GM21360 (cell line): ENCODE data around the gene RHOXF1.
"Not testable (repeated sequence)": the region's sequence is repeated elsewhere in the genome, so short reads cannot be mapped to it uniquely, and the experiment has no call there.

Experiments
- ATAC-seq: cut with Tn5 transposase; IDR thresholded peaks from one replicate; pipeline ENCODE4 v1.9.1; 2021; ENCODE audit warnings: mild to moderate bottlenecking, moderate library complexity; ENCODE audit not compliant: unreplicated experiment

RHOXF1 gene, protein sequence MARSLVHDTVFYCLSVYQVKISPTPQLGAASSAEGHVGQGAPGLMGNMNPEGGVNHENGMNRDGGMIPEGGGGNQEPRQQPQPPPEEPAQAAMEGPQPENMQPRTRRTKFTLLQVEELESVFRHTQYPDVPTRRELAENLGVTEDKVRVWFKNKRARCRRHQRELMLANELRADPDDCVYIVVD

DNA sequence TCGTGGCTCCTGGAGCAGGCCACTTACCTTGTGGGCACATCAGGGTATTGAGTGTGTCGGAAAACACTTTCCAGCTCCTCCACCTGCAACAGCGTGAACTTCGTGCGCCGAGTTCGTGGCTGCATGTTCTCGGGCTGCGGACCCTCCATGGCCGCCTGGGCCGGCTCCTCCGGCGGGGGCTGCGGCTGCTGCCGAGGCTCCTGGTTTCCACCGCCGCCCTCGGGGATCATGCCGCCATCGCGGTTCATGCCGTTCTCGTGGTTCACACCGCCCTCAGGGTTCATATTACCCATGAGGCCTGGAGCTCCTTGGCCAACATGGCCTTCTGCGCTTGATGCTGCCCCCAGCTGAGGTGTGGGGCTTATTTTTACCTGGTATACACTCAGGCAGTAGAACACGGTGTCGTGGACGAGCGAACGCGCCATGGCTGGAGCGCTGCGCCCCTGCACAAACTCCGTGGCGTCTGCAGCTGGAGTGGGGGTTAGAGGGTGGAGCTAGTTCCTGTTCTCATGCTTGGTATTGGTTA lies at the start of gene RHOXF1:
Gene RHOXF1 (minus strand): TSS at position 476 of the 526 bp plus-strand sequence. CDS start 51 bp downstream, at position 425.
- ATAC-seq, result no peak

DNA sequence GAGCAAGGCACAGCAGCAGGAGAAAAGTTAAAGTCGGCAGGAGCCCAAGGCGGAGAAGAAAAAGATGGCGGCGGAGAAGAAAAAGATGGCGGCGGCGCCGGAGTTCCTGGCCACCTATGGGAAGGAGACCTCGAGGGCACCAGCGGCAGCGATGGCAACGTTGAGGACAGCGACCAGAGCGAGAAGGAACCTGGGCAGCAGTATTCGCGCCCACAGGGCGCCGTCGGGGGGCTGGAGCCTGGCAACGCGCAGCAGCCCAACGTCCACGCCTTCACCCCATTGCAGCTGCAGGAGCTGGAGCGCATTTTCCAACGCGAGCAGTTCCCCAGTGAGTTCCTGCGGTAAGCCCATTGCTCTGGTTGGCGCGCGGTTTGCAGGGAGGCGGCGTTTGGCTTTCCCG lies 43.4 kb upstream of the RHOXF1 start:
- ATAC-seq, result not testable (repeated sequence)

DNA sequence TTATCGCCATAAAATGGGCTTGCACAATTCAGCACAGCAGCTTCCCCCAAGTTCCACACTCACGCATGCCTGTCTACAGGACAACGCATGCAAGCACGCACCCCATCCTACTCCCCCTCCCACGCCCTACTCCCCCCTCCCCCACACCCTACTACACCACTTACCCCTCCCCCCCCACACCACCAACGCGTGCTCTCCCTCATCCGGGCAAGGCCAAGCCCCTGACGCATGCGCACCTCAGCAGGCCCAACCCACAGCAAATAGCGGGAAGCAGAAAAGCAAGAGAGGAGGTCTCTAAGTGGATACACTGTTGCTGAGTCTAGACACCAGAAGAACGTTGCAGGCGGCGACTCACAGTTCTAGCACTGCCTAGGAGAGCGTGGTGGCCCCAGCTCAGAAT lies 42.6 kb upstream of the RHOXF1 start, which contains the start of gene RHOXF2:
Gene RHOXF2 (plus strand): TSS at position 301 of the 400 bp plus-strand sequence. CDS start 138 bp downstream, outside the sequence.
- not testable (repeated sequence) for ATAC-seq

DNA sequence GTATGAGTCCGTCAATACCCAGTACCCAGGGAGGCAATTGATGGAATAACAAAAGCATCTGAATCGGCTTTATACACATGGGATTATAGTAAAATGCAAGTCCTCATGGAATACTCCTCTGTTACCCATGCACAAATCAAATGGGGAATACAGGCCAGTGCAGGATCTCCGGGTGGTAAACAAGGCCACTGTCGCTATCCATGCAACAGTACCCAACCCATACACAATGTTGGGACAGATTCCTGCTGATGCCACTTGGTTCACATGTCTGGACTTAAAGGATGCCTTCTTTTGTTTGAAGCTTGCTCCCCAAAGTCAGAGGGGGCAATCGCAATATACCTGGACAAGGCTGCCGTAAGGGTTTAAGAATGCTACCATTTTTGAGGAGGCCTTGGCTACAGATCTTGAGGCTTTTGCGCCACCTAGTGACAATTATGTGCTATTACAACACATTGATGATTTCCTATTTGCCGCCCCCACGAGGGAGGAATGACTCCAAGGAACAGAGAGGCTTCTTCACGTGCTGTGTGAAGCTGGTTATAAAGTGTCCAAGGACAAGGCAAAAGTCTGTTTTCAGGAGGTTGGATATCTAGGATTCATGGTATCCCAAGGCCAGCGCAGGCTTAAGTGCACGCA lies 34.5 kb upstream of the RHOXF1 start:
- ATAC-seq, result not testable (repeated sequence)

DNA sequence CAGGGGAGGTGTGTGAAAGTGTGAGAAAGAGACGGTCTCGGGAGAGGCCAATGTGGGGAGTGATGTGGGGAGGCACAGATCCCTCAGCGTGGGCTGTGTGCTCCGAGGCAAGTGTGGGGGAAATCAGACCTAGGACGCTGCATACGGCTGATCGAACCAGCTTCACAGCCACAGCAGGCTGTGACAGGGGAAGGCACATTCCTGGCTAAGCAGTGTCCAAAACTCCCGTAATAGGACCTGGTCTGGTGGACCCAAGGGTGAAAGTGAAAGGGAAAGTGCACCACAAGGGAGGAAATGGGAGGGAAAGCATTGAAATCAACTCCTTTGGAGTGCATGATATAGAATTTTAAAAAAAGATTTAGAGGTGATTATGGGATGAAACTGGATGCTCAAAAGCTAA lies 31.8 kb upstream of the RHOXF1 start:
- ATAC-seq, result no peak

DNA sequence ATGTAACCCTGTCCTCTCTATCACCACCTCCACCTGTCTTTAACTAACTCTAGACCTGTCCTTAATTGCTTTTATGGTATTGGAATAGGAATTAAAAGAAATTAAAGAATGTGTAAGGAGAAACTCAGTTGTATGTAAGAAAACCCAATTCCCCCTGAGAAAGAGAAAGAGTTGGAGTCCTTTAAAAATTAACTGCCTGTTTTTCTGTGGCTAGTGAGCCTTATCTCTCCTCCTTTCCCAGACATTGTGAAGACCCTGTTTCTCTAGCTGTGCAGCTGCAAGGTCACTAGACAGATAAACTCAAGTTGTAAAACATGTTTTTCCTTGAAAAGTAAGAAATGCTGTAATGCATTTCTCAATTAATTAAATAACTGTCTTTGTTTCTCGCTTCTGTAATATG lies 30.6 kb upstream of the RHOXF1 start:
- not testable (repeated sequence) for ATAC-seq

DNA sequence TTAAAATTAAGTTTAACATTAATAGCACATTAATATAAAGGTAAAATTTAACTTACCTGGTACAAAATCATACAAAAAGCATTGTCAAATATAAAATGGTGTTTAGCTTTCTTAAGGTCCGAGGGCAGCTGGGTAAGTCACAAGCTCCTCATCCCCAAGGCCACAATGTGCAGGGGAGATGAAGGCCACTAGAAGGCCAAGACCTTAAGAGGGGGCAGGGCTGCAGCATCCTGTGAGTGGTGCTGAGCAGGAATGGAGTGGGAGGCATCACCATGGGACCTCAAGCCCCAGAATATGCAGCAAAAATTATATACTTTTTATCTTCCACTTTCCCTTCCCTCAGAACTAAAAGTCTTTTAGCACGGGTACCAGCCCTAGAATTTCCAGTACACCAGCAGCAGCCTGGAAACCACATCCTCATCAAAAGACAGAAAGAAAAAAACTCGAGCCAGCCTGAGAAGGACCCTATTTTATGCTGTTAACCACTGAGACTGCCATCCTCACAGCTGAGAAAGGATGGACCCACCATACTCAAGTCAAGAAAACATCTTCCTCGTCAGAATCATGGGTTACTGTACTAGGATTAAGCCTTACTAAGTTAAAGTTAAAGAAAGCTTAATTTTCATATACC lies 29.7 kb upstream of the RHOXF1 start:
- ATAC-seq, result no peak

DNA sequence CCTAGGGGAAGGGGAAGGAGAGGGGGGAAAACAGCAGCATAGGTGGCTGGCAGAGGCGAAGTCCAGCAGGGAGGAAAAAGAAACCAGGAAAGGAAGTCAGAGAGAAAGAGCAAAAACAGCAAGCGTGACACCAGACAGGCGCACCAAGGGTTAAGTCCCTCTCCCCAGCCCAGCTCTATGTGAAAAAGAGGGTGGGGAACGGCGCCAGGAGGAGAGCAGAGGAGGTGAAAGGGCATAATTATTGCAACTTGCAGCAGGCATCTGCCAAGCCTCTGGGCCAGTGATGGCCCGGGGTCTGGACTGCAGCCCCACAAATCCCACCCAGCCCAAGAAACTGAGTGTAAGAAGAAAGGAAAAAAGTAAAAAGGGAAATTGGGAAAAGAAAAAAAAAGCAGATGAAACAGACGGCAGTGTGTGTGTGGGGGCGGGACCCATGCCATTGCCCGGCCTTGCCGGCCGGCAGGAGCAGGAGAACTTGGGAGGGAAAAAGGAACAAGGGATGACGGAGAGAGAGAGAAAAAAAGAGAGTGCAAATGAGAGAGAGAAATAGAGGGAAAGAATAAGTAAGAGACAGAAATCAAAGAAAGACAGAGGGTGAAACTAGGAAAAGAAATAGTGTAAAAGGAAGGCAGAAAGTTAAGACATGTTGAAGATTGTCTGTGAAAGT lies 28.6 kb upstream of the RHOXF1 start:
- ATAC-seq, result no peak

DNA sequence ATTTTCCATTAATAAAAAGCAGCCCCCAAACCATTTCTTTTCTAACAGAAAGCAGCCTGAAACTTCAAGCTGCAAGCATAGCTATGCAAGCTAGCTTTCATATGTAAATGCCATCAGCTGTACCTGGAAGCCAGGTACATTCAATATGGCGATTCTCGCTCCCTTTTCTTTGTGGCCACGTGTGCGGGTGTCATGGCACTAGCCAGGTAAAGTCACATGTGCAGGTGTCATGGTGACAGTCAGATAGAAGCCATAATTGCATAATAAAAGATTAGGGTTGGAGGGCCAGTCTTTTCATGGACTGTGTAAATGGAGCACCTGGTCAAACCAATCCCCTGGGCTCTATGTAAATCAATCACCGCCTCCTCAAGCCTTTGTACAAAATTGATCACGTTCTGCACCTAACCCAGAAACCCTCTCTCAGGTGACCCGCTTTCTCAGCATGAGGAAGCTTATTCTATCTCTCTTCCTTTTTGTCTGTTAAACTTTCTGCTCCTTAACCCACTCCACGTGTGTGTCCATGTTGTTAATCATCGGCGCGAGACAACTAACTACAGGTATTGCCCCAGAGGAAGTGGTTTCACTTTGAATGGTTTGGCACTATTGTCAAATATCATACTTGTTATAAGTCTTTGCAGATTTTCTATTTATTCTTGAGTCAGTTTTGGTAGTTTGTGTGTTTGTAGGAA lies 24.7 kb upstream of the RHOXF1 start:
- ATAC-seq, result no peak

DNA sequence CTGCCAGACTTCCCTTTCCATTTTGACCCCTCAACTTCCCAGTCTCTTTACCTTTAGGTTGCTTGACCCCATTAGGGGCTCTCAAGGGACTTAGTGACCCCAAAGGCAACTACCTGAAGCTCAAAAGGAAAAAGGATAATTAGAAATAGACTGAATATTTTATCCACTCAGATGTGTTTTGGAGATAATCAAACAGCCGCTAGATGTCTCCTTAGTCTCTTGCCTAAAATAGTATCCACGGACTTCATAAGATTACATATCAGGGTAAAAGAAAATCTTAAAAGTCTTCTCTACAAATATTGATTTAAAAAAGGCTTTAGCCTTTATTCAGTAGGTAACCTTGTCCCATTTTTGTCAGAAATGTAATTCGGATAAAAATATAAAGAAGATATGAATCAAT lies 21.7 kb upstream of the RHOXF1 start:
- no peak for ATAC-seq

DNA sequence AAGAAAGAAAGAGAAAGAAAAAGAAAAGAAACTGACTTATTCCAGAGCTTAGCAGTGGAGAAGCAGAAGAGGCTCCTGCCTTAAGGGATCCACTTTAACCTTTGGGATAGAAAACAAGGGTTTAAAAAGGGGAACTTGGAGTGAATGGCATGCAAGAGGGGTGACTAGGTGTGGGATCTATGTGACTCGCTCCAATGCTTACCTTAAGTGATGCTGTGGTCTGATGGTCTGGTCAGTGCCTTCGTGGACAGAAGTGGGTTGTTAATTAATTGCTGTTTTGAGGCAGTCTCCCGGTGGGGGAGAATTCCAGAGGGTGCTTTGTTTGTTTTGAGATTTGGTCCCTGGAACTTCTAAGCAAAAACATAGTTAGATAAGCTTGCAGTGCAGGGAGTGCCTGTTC lies 21.1 kb upstream of the RHOXF1 start:
- ATAC-seq, result no peak

DNA sequence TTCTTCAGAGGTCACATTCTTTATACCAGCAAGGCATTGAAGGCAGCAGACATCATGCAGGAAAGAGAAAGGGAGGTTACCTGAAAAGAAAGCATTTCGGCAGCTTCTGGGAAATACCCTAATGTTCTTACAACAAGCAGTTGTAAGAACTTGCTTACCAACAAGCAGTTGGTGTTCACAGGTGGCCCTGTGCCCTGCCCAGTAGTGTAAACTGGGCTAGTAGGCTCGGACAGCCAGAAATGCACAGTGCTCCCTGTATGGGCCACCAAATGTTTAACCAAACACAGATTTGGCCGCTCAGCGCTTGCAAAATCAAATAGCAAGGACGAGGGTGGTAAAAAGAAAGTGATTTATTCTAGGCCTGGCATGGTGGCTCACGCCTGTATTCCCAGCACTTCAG lies 20.4 kb upstream of the RHOXF1 start:
- ATAC-seq, result no peak

DNA sequence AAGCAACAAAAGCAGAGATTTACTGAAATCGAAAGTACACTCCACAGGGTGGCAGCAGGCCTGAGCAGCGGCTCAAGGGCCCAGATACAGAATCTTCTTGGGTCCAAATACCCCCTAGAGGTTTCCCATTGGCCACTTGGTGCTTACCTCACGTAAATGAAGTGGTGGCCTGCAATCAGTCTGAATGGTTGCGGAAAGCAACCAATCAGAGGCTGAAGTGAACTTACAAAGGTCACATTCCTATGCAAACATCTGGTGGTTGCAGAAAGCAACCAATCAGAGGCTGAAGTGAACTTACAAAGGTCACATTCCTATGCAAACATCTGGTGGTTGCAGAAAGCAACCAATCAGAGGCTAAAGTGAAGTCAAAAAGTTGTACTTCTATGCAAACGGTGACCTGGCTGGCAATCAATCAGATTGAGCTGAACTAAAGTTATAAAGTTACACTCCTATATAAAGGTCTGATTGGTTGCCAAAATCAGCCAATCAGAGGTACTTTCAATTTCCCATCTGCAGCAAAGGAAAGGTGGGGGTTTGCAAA lies 12.7 kb upstream of the RHOXF1 start:
- not testable (repeated sequence) for ATAC-seq

DNA sequence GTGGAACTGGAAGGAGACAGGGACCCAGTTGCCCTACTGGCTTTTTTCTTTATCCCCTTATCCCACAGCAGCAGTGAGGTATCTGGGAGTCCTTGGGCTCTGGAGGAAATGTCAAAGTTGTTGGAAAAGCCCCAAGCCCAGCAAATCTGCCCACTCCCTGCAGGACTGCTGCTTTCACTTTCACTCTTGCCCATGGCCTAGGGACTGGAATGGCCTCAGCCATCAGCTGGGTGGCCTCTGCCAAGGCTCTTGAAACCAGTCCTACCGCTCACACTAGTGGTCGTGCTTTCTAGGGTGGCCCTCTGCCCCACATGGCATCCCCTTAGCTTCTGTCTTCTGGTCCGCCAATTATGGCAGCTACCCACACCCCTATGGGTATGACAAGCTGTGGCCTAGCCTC lies 9.7 kb upstream of the RHOXF1 start:
- no peak for ATAC-seq

DNA sequence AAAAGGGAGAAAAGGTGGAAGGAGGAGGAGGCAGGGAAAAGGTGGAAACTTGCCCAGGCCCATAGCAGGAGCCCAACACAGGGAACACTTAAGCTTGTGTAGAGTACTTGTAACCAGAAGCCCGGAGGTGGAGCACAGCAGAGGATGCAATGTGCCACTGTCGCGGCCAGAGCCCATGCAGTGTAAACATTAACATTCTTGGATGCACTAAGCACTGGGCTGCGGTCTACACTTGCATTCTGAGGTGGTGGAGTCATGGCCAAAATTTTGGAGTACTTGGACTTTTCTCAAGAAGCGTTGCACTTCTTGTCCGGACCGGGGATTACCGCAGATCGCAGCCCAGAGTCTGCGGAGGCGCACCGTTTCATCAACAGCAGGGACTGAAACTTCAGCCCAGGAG lies 4.5 kb upstream of the RHOXF1 start:
- no peak for ATAC-seq

DNA sequence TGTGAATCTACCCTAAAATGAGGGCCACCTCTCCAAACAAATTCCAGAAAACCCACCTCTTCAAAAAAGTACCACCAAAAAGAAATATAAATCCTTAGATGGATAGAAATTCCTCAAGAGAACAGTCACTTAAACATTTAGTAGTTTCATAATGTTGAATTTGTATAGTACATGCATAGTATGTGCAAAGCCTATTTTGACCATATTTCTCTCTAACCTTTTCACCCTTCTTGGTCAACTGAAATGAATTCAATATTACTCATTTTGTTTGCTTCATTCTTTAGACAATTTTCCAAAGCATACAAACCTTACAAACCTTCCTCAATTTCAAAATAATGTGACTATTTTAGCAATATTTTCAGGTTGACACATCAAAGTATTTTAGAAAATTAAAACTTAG lies 4.1 kb downstream of the RHOXF1 start:
- ATAC-seq, result no peak

DNA sequence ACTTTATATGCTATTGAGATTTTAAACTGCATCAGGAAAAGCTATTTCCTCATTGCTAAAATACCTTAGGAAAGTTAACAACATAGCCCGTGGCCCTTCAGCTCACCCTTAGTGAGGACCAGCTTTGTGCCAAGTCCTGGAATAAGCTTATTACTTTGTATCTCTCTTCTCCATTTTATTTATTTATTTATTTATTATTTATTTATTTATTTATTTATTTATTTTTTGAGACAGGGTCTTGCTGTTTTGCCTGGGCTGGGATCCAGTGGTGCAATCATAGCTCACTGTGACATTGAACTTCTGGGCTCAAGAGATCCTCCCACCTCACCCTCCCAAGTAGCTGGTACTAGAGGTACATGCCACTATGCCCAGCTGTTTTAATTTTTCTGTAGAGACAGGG lies 6.3 kb downstream of the RHOXF1 start:
- no peak for ATAC-seq

DNA sequence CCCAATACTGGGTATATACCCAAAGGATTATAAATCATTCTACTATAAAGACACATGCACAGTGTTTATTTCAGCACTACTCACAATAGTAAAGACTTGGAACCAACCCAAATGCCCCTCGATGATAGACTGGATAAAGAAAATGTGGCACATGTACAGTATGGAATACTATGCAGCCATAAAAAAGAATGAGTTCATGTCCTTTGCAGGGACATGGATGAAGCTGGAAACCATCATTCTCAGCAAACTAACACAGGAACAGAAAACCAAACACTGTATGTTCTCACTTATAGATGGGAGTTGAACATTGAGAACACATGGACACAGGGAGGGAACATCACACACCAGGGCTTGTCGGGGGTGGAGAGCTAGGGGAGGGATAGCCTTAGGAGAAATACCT lies 11.0 kb downstream of the RHOXF1 start:
- ATAC-seq, result not testable (repeated sequence)

DNA sequence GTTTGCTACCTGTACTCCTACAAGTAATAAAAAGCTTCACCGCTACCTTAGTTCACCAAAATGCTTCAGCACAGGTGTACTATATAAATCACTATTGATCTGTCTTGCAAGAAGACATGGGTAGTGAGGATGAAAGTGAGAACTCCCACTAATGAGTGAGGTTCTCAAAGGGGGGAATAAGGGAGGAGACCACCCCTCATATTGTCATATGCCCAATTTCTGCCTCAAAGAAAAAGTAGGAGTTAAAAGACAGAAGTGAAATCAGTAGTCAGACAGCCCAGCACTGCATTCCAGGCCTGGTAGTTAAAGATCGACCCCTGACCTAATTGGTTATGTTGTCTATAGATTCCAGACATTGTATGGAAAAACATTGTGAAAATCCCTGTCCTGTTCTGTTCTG lies 14.7 kb downstream of the RHOXF1 start:
- not testable (repeated sequence) for ATAC-seq

DNA sequence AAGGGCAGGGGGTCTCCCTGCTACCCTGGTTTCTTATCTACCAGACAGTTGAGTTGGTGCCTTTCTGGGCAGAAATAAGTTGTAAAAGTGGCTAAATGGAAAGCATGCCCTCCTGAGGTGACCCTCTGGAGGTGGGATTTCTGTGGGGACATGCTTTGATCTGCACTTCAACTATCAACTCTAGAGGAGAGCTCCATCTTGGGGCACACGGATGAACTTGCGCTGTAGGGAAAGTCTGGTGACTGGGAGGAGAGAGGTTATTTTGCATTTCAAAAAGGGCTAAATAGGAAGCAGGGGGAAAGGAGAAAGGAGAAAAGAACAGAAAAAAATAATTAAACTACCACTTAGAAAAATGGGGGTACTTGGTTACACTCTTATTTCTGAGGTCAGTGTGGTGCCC lies 25.5 kb downstream of the RHOXF1 start:
- no peak for ATAC-seq
